A673 (cell line): ENCODE results near the gene ZNF480. TPM values are rescaled to one million over a fixed set of nuclear protein-coding genes. Genes with fewer than 3 reads are reported as not detected.
"Not testable (repeated sequence)": the region's sequence is repeated elsewhere in the genome, so short reads cannot be mapped to it uniquely, and the experiment has no call there.

Source experiments
- BruUV-seq: library from RNA; stranded (reverse); fragments of 400-500 nt; replicated peaks from 2 replicates; lab custom pipeline; 2021; lab: Mats Ljungman, UMichigan
- CTCF ChIA-PET: fragments of 300-600 bp; sonication (Branson Sonifier 250); formaldehyde crosslinking; loops from one replicate; lab custom pipeline; 2022; ENCODE audit warnings: antibody characterized with exemption; lab: Charles Lee
- POLR2A ChIA-PET: fragments of 300-600 bp; sonication (Branson Sonifier 250); formaldehyde crosslinking; loops from one replicate; lab custom pipeline; 2022; ENCODE audit warnings: antibody characterized with exemption; ENCODE audit not compliant: low non-redundant PET; lab: Charles Lee
- DNase-seq: peaks from one replicate; pipeline ENCODE4 v3.0.0-alpha.2; 2015; ENCODE audit warnings: low spot score
- H3K27ac ChIP-seq: fragments of 200-600 bp; sonication (generic); 2 replicates; pipeline ENCODE4 v1.5.1; 2016; ENCODE audit warnings: mixed run types, low read depth, mild to moderate bottlenecking, mixed read lengths, antibody characterized with exemption, low read length; ENCODE audit not compliant: poor library complexity, severe bottlenecking
- H3K27me3 ChIP-seq: fragments of 200-600 bp; sonication (generic); replicated peaks from 2 replicates; pipeline ENCODE4 v1.6.1; 2017; ENCODE audit warnings: mixed run types, low read depth, mild to moderate bottlenecking, mixed read lengths, antibody characterized with exemption, low read length; ENCODE audit not compliant: insufficient read depth, poor library complexity
- H3K36me3 ChIP-seq: fragments of 200-600 bp; sonication (generic); 2 replicates; pipeline ENCODE4 v1.6.1; 2016; ENCODE audit warnings: mixed run types, mild to moderate bottlenecking, mixed read lengths, antibody characterized with exemption, low read length; ENCODE audit not compliant: insufficient read depth, poor library complexity, severe bottlenecking
- H3K4me1 ChIP-seq: fragments of 200-600 bp; sonication (generic); 2 replicates; pipeline ENCODE4 v1.6.1; 2017; ENCODE audit warnings: mixed run types, mild to moderate bottlenecking, mixed read lengths, antibody characterized with exemption, low read length; ENCODE audit not compliant: insufficient read depth, poor library complexity, severe bottlenecking
- H3K4me3 ChIP-seq: fragments of 200-600 bp; sonication (generic); 2 replicates; pipeline ENCODE4 v1.5.1; 2016; ENCODE audit warnings: low read depth, mixed run types, mild to moderate bottlenecking, mixed read lengths, low read length; ENCODE audit not compliant: poor library complexity, severe bottlenecking
- H3K9me3 ChIP-seq: fragments of 200-600 bp; sonication (generic); 2 replicates; pipeline ENCODE4 v1.6.1; 2016; ENCODE audit warnings: mixed run types, low read depth, mild to moderate bottlenecking, mixed read lengths, antibody characterized with exemption, low read length; ENCODE audit not compliant: poor library complexity, severe bottlenecking
- EZH2 ChIP-seq: fragments of 200-600 bp; sonication (generic); IDR thresholded peaks from 2 replicates; pipeline ENCODE4 v1.6.1; 2017; ENCODE audit warnings: borderline replicate concordance, low read depth, mild to moderate bottlenecking, mixed read lengths, antibody characterized with exemption, low read length; ENCODE audit not compliant: poor library complexity, severe bottlenecking
- intact Hi-C: fragments of 100-400 bp; cut with micrococcal nuclease; formaldehyde crosslinking; loops from one replicate; pipeline ENCODE4 v1.10.0; 2022; ENCODE audit not compliant: unreplicated experiment
- total RNA-seq: library from RNA; stranded (reverse); gene quantifications from 2 replicates; pipeline ENCODE4 v1.2.3, GENCODE V29; 2021
- TF ChIP-seq, protein P1 (sequence below): fragments of 300-800, 200-600 bp; sonication (generic); conservative IDR thresholded peaks from 2 replicates; pipeline ENCODE4 v1.5.1; 2017; ENCODE audit warnings: low read depth, mild to moderate bottlenecking, antibody characterized with exemption, low read length, moderate library complexity, mixed read lengths

Gene ZNF480
- total RNA-seq, 1 experiment from 2014 or later: 20.7 TPM

DNA sequence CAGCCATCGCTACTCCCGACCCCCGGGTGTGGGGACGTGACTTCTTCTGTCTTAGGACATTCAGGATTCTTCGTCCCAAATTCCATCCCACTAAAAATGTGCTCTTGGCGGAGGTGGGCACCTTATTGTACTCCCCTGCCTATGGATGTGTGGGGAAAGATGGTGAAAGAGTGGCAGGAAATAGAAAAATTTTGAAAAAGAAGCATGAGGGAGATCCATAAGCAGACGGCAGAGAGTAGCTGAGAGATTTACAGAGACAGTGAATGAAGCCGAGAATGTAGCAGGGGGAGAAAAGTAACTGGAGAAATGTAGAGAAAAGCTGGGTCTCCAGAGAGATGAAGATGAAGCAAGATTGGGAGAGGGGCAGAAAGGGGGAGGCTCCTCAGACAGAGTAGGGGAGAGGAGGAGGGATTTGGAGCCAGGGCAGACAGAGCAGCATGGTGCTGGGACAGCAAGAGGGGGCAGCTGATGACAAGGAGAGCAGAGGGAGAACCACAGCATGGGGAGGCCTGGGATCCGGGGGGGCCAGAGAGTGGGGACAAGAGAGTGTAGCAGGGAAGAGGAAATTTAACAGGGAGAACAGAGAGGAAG lies 39.9 kb downstream of the ZNF480 start:
- no TSS peak for BruUV-seq
- TF ChIP-seq, protein P1, sequence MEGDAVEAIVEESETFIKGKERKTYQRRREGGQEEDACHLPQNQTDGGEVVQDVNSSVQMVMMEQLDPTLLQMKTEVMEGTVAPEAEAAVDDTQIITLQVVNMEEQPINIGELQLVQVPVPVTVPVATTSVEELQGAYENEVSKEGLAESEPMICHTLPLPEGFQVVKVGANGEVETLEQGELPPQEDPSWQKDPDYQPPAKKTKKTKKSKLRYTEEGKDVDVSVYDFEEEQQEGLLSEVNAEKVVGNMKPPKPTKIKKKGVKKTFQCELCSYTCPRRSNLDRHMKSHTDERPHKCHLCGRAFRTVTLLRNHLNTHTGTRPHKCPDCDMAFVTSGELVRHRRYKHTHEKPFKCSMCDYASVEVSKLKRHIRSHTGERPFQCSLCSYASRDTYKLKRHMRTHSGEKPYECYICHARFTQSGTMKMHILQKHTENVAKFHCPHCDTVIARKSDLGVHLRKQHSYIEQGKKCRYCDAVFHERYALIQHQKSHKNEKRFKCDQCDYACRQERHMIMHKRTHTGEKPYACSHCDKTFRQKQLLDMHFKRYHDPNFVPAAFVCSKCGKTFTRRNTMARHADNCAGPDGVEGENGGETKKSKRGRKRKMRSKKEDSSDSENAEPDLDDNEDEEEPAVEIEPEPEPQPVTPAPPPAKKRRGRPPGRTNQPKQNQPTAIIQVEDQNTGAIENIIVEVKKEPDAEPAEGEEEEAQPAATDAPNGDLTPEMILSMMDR: no peak
- no peak for TF ChIP-seq EZH2
- Histone ChIP-seq H3K36me3 (no peaks in the 10 kb centered on the region), H3K4me1 (no peaks in the 10 kb centered on the region), H3K27me3 (no peaks in the 10 kb centered on the region), H3K27ac (peak overlapping the region; percentile 90), H3K4me3 (peak overlapping the region; percentile 82), H3K9me3 (peaks cover 14% of the 10 kb centered on the region)
- ChIA-PET POLR2A (no interaction called here), CTCF (no interaction called here)
- intact Hi-C loops: no loop called here
- peak; percentile 14 for DNase-seq

DNA sequence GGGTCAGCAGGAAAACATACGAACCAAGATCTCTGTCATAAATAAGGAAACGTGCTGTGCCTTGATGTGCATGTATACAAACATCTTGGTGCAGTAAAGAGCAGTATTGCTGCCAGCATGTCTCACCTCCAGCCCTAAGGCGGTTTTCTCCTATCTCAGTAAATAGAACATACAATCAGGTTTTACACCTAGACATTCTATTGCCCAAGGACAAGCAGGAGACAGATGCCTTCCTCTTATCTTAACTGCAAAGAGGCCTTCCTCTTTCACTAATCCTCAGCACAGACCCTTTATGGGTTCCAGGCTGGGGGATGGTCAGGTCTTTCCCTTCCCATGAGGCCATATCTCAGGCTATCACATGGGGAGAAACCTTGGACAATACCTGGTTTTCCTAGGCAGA lies 42.1 kb downstream of the ZNF480 start:
- H3K27ac ChIP-seq, H3K27me3 ChIP-seq, DNase-seq, H3K36me3 ChIP-seq, BruUV-seq, H3K4me3 ChIP-seq, H3K9me3 ChIP-seq, POLR2A ChIA-PET, H3K4me1 ChIP-seq, CTCF ChIA-PET, intact Hi-C loops: not testable (repeated sequence)

DNA sequence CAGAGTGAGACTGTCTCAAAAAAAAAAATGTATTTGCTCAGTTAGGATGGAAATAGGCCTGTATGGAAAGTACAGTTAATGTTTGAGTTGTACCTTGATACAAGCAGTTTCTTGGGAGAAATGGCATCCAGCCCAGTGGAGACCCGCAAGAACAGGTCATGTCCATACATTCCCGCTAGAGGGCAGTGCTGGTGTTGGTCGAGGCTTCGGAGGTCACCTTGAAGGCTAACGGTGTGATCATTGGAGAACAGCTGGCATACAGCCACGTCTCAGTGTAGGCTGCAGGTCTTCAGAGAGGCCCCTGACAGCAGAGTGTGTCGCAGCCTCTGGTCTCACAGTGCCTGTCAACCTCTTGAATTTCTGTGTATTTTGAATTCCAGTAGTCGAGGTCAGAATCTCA lies 46.6 kb downstream of the ZNF480 start:
- POLR2A ChIA-PET: no interaction called here
- H3K36me3 ChIP-seq: no peaks in the 10 kb centered on the region

More for the DNA sequence above, 46.6 kb downstream of the ZNF480 start:
- Histone ChIP-seq H3K4me1 (no peaks in the 10 kb centered on the region), H3K4me3 (no peak overlapping the region), H3K9me3 (no peaks in the 10 kb centered on the region), H3K27ac (no peak overlapping the region), H3K27me3 (no peaks in the 10 kb centered on the region)
- no peak for TF ChIP-seq EZH2
- TF ChIP-seq, protein P1: peak; percentile 42; the same call in 1 of the 2 replicates
- CTCF ChIA-PET: no interaction called here
- BruUV-seq: no TSS peak
- intact Hi-C loops: no loop called here
- peak; percentile 40 for DNase-seq
